HG03066 (cell line): ENCODE data around the gene NHLRC4.

Experiments used
- ATAC-seq: cut with Tn5 transposase; IDR thresholded peaks from one replicate; pipeline ENCODE4 v1.9.1; 2021; ENCODE audit warnings: low read depth; ENCODE audit not compliant: unreplicated experiment

The NHLRC4 gene

GRCh38 chr16:580946-581498, 14.2 kb downstream of the NHLRC4 start:
- no peak for ATAC-seq

DNA sequence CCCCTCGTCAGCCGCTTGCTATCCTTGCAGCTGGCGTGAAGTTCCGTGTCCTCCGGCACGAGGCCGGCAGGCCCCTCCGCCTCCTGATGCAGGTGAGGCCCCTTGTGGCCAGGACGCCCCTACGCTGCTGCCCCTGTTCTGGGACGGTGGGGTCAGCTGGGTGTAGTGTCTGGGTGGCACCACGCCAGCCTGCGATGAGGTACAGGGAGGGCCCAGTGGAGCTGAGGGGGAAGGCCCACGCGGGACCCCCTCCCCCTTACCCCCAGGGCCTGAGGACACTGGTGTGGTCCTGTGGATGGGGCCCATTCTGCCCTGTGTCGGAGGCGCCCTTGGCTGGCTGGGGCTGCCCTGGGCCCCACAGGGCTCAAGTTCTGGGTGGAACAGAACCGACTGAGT, 15.4 kb downstream of the NHLRC4 start:
- ATAC-seq: no peak

GRCh38 chr16:582614-583331, 16.0 kb downstream of the NHLRC4 start:
- no peak for ATAC-seq

GRCh38 chr16:583470-583814, 16.6 kb downstream of the NHLRC4 start:
- ATAC-seq: no peak

DNA sequence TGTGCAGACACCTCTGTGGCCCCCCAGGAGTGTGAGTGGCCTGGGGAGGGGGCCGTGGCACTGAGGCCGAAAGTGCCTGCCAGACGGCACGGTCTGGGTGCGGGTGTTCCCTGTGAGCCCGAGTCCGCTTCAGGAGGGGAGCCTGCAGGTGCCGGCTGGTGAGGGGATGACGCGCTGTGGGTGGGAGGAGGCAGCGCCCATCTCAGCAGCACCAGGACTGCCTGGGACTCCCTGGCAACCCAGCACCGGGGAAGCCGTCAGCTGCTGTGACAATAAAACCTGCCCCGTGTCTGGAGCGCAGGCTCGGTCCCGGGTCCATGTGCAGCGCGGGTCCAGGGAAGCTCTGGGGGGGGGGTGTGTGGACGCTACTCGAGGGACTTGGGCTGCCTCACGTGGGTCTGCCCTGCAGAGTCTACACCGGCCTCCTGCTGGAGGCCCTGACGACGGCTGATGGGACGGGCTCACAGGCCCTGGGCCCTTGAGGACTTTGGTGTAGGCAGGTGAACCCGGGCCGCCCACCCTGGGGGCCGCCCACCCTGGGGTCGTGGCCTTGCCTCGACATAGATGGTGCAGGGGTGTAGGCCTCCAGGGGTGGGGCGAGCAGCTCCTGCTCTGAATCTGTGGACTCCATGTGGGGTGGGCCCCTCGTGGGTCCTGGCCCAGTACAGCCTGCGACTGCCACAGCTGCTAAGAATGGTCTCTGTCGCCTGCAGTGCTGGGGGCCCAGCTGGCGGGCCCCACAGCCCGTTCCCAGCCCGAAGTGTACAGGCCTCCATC, 17.2 kb downstream of the NHLRC4 start:
- no peak for ATAC-seq

- ATAC-seq: no peak
Observed at GRCh38 chr16:585351-585750, 18.5 kb downstream of the NHLRC4 start.

DNA sequence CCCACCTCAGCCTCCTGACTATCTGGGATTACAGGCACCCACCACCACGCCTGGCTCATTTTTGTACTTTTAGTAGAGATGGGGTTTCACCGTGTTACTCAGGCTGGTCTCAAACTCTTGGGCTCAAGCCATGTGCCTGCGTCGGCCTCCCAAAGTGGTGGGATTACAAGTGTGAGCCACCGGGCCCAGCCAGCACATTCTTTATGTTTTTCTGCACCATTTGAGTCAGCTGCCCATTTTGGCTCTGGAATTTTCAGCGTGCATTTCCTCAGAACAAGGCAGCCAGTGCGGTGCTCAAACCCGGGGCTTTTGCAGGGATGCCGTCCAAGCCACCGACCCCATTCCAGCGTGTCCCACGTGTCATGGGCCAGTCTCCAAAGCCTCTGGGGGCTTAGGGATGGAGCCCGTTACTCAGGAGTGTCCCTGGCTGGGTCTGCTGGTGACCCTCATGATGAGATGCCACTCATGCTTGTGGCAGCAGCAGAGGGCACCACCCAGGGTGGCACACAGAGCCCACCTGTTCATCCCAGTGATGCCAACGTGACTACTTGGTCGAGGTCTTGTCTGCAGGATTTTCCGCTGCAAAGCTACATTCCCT, 19.3 kb downstream of the NHLRC4 start:
- no peak for ATAC-seq

GRCh38 chr16:586645-587590, 20.1 kb downstream of the NHLRC4 start:
- no peak for ATAC-seq

- peak; percentile 5 for ATAC-seq
Observed at GRCh38 chr16:588639-588888, 21.8 kb downstream of the NHLRC4 start.

GRCh38 chr16:588889-589657, 22.3 kb downstream of the NHLRC4 start:
- ATAC-seq: peak; percentile 71

GRCh38 chr16:589658-590187, 22.9 kb downstream of the NHLRC4 start, which contains the start of gene RAB40C:
TSS of gene RAB40C (plus strand) at chr16:590066. CDS start at chr16:590292, 226 bp downstream.
- peak; percentile 71 for ATAC-seq

- ATAC-seq: peak; percentile 2
Observed at GRCh38 chr16:590188-590814, 23.5 kb downstream of the NHLRC4 start.

DNA sequence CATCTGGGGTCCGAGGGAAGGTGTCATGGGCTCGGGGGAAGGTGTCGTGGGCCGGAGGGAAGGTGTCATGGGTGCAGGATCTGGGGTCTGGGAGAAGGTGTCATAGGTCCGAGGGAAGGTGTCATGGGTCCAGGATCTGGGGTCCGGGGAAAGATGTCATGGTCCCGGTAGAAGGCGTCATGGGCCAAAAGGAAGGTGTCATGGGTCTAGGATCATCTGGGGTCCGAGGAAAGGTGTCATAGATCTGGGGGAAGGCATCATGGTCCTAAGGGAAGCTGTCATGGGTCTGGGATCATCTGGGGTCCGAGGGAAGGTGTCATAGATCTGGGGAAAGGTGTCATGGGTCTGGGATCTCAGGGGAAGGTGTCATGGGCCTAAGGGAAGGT, 24.0 kb downstream of the NHLRC4 start:
- no peak for ATAC-seq

- ATAC-seq: no peak
Observed at GRCh38 chr16:591231-591630, 24.4 kb downstream of the NHLRC4 start.

- ATAC-seq: no peak
Observed at GRCh38 chr16:591892-592517, 25.2 kb downstream of the NHLRC4 start.

DNA sequence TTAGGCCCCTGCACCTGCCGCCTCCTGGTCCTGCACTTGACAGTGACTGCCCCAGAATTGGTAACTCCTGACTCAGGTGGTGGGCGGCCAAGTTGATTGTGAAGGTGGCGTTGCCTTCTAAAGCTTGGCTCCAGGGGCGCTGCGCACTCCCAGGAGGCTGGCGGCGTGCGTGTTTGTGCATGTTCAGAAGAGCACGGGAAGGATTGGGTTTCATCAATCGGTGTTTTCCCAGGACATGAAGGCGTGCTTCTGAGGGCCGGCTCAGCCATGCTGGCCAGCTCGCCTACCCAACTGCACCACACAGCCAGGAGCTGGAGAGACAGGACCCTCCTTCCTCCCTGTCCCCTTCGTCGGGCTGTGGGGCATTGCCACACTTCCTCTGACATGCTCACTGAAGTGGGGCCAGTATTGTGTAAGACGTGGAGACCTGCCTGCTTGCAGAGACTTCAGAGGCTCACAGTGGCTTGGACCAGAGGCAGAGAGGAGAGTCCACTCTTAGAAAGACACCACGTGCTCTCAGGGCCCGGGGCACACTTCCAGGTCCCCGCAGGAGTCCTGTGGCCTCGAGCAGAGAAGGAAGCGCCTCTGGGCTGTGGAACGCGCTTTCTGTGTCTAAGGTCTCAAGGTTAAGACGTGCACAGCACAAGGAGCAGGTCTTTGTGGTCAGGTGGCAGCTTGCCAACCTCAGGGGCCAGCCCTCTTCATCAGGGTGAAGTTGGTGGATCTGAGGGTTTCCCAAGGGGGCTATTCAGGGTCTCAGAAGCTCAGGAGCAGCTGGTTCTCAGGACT, 25.9 kb downstream of the NHLRC4 start:
- no peak for ATAC-seq

DNA sequence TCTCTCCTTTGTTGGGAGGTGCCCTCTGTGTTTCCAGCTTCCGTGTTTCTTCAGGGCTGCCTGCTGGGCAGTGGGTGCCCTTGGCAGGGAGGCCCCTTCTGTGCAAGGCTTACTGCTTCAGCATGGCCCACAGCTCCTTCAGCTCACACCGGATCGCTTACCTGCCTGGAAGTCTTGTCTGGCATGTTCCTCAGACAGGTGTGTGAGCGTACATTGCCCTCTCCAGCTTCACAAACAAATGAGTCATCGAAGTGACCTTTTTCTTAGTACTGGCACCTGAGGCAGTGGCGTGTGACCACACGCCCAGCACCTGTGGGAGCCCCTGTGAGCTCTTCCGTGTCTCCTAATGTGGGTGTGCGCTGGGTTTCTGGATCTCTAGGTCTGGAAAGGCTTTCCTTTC, 26.6 kb downstream of the NHLRC4 start:
- no peak for ATAC-seq

DNA sequence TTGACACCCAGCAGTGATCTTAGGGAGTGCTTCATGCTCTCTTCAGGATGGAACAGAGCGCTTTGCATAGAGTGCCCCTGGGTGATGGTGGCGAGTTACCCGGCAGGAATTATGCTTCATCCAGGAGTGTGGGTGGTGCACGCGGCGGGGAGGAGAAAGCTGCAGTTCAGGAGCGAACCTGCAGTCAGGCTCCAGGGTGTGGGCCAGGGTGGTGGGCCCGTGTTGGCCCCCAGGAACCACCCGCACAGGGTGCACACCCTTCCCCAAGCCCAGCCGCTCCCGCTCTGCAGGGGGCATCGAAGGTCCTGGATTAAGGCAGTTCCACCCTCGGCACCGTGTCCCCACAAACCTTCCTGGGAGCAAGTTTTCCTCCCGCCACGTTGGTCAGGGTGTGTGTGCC, 27.0 kb downstream of the NHLRC4 start:
- ATAC-seq: no peak
